ENCODE data around the gene RBM23. TPM values are rescaled to one million over a fixed set of nuclear protein-coding genes. Genes with fewer than 3 reads are reported as not detected.

The RBM23 gene
- total and polyA plus RNA-seq, 10 of the 15 experiments (the other 5 are each of a cell fraction or from before 2014, with no cell fraction given), result 54.0 to 72.6 (median 61.3) TPM

DNA sequence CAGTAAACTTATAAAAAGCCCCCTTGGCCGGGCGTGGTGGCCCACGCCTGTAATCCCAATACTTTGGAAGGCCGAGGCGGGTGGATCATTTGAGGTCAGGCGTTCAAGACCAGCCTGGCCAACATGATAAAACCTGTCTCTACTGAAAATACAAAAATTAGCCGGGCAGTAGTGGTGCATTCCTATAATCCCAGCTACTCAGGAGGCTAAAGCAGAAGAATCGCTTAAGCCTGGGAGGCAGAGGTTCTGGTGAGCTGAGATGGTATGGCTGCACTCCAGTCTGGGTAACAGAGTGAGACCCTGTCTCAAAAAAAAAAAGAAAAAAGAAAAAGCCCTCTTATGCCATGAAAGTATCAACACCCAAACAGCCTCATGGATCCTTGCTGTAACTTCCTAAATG, 6.6 kb upstream of the RBM23 start (continued):
- TF ChIP-seq, protein P1, sequence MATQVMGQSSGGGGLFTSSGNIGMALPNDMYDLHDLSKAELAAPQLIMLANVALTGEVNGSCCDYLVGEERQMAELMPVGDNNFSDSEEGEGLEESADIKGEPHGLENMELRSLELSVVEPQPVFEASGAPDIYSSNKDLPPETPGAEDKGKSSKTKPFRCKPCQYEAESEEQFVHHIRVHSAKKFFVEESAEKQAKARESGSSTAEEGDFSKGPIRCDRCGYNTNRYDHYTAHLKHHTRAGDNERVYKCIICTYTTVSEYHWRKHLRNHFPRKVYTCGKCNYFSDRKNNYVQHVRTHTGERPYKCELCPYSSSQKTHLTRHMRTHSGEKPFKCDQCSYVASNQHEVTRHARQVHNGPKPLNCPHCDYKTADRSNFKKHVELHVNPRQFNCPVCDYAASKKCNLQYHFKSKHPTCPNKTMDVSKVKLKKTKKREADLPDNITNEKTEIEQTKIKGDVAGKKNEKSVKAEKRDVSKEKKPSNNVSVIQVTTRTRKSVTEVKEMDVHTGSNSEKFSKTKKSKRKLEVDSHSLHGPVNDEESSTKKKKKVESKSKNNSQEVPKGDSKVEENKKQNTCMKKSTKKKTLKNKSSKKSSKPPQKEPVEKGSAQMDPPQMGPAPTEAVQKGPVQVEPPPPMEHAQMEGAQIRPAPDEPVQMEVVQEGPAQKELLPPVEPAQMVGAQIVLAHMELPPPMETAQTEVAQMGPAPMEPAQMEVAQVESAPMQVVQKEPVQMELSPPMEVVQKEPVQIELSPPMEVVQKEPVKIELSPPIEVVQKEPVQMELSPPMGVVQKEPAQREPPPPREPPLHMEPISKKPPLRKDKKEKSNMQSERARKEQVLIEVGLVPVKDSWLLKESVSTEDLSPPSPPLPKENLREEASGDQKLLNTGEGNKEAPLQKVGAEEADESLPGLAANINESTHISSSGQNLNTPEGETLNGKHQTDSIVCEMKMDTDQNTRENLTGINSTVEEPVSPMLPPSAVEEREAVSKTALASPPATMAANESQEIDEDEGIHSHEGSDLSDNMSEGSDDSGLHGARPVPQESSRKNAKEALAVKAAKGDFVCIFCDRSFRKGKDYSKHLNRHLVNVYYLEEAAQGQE (IDR thresholded peaks at IDR 0.05; ENCODE audit: low read depth, low read length), result no peak
- no peak for TF ChIP-seq ATF7 (IDR thresholded peaks at IDR 0.05; ENCODE audit: low read depth)
- TF ChIP-seq, protein P2, sequence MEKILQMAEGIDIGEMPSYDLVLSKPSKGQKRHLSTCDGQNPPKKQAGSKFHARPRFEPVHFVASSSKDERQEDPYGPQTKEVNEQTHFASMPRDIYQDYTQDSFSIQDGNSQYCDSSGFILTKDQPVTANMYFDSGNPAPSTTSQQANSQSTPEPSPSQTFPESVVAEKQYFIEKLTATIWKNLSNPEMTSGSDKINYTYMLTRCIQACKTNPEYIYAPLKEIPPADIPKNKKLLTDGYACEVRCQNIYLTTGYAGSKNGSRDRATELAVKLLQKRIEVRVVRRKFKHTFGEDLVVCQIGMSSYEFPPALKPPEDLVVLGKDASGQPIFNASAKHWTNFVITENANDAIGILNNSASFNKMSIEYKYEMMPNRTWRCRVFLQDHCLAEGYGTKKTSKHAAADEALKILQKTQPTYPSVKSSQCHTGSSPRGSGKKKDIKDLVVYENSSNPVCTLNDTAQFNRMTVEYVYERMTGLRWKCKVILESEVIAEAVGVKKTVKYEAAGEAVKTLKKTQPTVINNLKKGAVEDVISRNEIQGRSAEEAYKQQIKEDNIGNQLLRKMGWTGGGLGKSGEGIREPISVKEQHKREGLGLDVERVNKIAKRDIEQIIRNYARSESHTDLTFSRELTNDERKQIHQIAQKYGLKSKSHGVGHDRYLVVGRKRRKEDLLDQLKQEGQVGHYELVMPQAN (conservative IDR thresholded peaks at IDR 0.05), result no peak

DNA sequence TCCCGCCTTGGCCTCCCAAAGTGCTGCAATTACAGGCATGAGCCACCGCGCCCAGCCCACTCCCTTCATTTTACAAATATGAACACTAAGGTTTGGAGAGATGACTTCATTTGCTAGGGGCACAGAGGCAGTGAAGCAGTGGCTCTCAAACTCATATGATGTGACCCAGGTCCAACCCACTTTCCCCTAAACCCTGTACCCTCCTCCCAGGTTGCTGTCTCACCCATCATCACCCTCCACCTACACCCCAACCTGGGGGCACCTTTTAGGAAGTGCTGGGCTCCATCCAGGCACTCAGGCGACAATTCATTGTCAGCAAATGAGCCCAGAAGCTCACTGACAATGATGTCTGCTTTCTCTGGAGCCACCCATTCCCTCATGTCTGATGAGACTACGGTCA, 4.8 kb upstream of the RBM23 start:
- Histone ChIP-seq H3K4me2 (ENCODE audit: control insufficient read depth, insufficient read depth) (no peak overlapping the region), H3K36me3 (ENCODE audit: control insufficient read depth in 2 of 2, insufficient read depth in 2 of 2, low read length in 1 of 2) (peaks cover 11 to 23% of the 10 kb centered on the region in 2 experiments), H3K79me2 (ENCODE audit: control insufficient read depth, insufficient read depth, low read length) (peaks cover 21% of the 10 kb centered on the region), H3K9me3 (replicated peaks; ENCODE audit: control insufficient read depth, insufficient read depth, low read length) (no peaks in the 10 kb centered on the region), H2AFZ (ENCODE audit: control insufficient read depth, low read depth, low read length) (no peak overlapping the region), H3K9ac (ENCODE audit: control insufficient read depth, insufficient read depth, low read length) (no peak overlapping the region), H3K4me1 (ENCODE audit: control insufficient read depth, insufficient read depth, low read length) (peaks cover 24% of the 10 kb centered on the region), H4K20me1 (ENCODE audit: control insufficient read depth, insufficient read depth) (no peaks in the 10 kb centered on the region), H3K27me3 (replicated peaks in 1 of 2; ENCODE audit: control insufficient read depth in 2 of 2, insufficient read depth in 2 of 2, low read length in 1 of 2) (no peaks in the 10 kb centered on the region), H3K4me3 (no peak overlapping the region), H3K27ac (ENCODE audit: control insufficient read depth, insufficient read depth) (no peak overlapping the region)
- no peak for FAIRE-seq
- POLR2A ChIA-PET, result no interaction called here
- no peak for ATAC-seq
- SMC1A ChIA-PET (ENCODE audit: uncharacterized antibody, unreplicated experiment), result no interaction called here
- RAD21 ChIA-PET (ENCODE audit: unreplicated experiment), result no interaction called here
- in situ Hi-C loops (cut with MboI) (no loop called here), intact Hi-C loops (cut with micrococcal nuclease; ENCODE audit: unreplicated experiment) (no loop called here)
- 99% methylated on average over 5 of the region's 5 CpGs for WGBS (ENCODE audit: insufficient coverage, insufficient replicate concordance, low lambda C conversion rate, missing lambda C conversion rate)
- CTCF ChIA-PET, result no interaction called here
- DNase-seq (ENCODE audit: low read depth, low spot score), result no peak
- TF ChIP-seq BHLHE40 (IDR thresholded peaks at IDR 0.05; ENCODE audit: borderline replicate concordance in 1 of 2, low read depth in 2 of 2, low read length in 1 of 2), result no peak
- TF ChIP-seq CBFB (IDR thresholded peaks at IDR 0.05; ENCODE audit: low read depth), result no peak
- no peak for TF ChIP-seq SMC3 (IDR thresholded peaks at IDR 0.05; ENCODE audit: borderline replicate concordance, low read length)
- no peak for TF ChIP-seq NFXL1 (IDR thresholded peaks at IDR 0.05; ENCODE audit: borderline replicate concordance)
- TF ChIP-seq, protein P3, sequence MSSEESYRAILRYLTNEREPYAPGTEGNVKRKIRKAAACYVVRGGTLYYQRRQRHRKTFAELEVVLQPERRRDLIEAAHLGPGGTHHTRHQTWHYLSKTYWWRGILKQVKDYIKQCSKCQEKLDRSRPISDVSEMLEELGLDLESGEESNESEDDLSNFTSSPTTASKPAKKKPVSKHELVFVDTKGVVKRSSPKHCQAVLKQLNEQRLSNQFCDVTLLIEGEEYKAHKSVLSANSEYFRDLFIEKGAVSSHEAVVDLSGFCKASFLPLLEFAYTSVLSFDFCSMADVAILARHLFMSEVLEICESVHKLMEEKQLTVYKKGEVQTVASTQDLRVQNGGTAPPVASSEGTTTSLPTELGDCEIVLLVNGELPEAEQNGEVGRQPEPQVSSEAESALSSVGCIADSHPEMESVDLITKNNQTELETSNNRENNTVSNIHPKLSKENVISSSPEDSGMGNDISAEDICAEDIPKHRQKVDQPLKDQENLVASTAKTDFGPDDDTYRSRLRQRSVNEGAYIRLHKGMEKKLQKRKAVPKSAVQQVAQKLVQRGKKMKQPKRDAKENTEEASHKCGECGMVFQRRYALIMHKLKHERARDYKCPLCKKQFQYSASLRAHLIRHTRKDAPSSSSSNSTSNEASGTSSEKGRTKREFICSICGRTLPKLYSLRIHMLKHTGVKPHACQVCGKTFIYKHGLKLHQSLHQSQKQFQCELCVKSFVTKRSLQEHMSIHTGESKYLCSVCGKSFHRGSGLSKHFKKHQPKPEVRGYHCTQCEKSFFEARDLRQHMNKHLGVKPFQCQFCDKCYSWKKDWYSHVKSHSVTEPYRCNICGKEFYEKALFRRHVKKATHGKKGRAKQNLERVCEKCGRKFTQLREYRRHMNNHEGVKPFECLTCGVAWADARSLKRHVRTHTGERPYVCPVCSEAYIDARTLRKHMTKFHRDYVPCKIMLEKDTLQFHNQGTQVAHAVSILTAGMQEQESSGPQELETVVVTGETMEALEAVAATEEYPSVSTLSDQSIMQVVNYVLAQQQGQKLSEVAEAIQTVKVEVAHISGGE (CRISPR knock-in tag; IDR thresholded peaks at IDR 0.05), result no peak
- no TSS peak for BruUV-seq (replicated peaks)

All from GM12878 (cell line).